ENCODE measurements around the gene MICOS13.

The MICOS13 gene

GRCh38 chr19:5707576-5708575, 27.6 kb upstream of the MICOS13 start:
- Histone ChIP-seq H3K36me3 (ENCODE audit: control insufficient read depth in 2 of 2, insufficient read depth in 1 of 2, low read length in 2 of 2) (peaks cover 36 to 88% of the 10 kb centered on the region in 2 experiments; a peak in 2 of 3 replicates), H3K4me1 (ENCODE audit: control insufficient read depth, insufficient read depth, low read length) (no peaks in the 10 kb centered on the region), H3K27ac (ENCODE audit: extremely low read depth, low read depth, low read length) (no peak overlapping the region), H3K9me3 (ENCODE audit: control insufficient read depth, insufficient read depth, low read depth, low read length) (no peaks in the 10 kb centered on the region), H3K4me3 (ENCODE audit: low read depth, low read length) (no peak overlapping the region)
- no peak for TF ChIP-seq KLF16 (tag by site-specific recombination; IDR thresholded peaks at IDR 0.05)
- TF ChIP-seq ZNF830 (tag by site-specific recombination; IDR thresholded peaks at IDR 0.05; ENCODE audit: low read depth), result no peak
- TF ChIP-seq ZFHX2 (tag by site-specific recombination; conservative IDR thresholded peaks at IDR 0.05), result peak; percentile 57; the same call in 1 of the 2 replicates
- TF ChIP-seq, protein P1, sequence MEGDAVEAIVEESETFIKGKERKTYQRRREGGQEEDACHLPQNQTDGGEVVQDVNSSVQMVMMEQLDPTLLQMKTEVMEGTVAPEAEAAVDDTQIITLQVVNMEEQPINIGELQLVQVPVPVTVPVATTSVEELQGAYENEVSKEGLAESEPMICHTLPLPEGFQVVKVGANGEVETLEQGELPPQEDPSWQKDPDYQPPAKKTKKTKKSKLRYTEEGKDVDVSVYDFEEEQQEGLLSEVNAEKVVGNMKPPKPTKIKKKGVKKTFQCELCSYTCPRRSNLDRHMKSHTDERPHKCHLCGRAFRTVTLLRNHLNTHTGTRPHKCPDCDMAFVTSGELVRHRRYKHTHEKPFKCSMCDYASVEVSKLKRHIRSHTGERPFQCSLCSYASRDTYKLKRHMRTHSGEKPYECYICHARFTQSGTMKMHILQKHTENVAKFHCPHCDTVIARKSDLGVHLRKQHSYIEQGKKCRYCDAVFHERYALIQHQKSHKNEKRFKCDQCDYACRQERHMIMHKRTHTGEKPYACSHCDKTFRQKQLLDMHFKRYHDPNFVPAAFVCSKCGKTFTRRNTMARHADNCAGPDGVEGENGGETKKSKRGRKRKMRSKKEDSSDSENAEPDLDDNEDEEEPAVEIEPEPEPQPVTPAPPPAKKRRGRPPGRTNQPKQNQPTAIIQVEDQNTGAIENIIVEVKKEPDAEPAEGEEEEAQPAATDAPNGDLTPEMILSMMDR (tag by site-specific recombination; IDR thresholded peaks at IDR 0.05), result no peak
- no peak for TF ChIP-seq SALL2 (tag by site-specific recombination; IDR thresholded peaks at IDR 0.05; ENCODE audit: borderline replicate concordance)
- TF ChIP-seq EGR2 (tag by site-specific recombination; IDR thresholded peaks at IDR 0.05; ENCODE audit: low read depth), result peak; percentile 60
- no peak for TF ChIP-seq ZNF48 (tag by site-specific recombination; IDR thresholded peaks at IDR 0.05)
- TF ChIP-seq ZNF16 (tag by site-specific recombination; IDR thresholded peaks at IDR 0.05; ENCODE audit: low read depth), result no peak
- TF ChIP-seq ZNF654 (tag by site-specific recombination; IDR thresholded peaks at IDR 0.05; ENCODE audit: low read depth), result no peak
- no peak for TF ChIP-seq ZNF223 (tag by site-specific recombination; IDR thresholded peaks at IDR 0.05)
- TF ChIP-seq, protein P2, sequence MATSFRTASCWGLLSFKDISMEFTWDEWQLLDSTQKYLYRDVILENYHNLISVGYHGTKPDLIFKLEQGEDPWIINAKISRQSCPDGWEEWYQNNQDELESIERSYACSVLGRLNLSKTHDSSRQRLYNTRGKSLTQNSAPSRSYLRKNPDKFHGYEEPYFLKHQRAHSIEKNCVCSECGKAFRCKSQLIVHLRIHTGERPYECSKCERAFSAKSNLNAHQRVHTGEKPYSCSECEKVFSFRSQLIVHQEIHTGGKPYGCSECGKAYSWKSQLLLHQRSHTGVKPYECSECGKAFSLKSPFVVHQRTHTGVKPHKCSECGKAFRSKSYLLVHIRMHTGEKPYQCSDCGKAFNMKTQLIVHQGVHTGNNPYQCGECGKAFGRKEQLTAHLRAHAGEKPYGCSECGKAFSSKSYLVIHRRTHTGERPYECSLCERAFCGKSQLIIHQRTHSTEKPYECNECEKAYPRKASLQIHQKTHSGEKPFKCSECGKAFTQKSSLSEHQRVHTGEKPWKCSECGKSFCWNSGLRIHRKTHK (tag by site-specific recombination; IDR thresholded peaks at IDR 0.05), result no peak
- no peak for TF ChIP-seq ZNF510 (tag by site-specific recombination; IDR thresholded peaks at IDR 0.05; ENCODE audit: insufficient replicate concordance)
- no peak for TF ChIP-seq ZNF121 (tag by site-specific recombination; IDR thresholded peaks at IDR 0.05)
- TF ChIP-seq GFI1B (tag by site-specific recombination; IDR thresholded peaks at IDR 0.05), result no peak
- 0 out of 2 replicates have a peak, but pooled peaks have one; percentile 9 for TF ChIP-seq ZIC2 (tag by site-specific recombination; IDR thresholded peaks at IDR 0.05)
- POLR2A ChIA-PET, result interaction anchor here (0.6 to 3.1 kb wide), 6 partner anchors 10 to 1899 kb away, joined by 3 to 10 read pairs (median 6); partner anchors contain the start of genes CATSPERD, LONP1 and RPL36
- CTCF ChIA-PET, result interaction anchor here (0.6 kb wide), 1 partner anchor 18 kb away, joined by 4 read pairs; the partner anchor contains the start of gene RPL36

GRCh38 chr19:5706876-5707573, 26.7 kb upstream of the MICOS13 start:
- Histone ChIP-seq H3K4me1 (ENCODE audit: control insufficient read depth, insufficient read depth, low read length) (no peaks in the 10 kb centered on the region), H3K4me3 (ENCODE audit: low read depth, low read length) (no peak overlapping the region), H3K36me3 (ENCODE audit: control insufficient read depth in 2 of 2, insufficient read depth in 1 of 2, low read length in 2 of 2) (peaks cover 29 to 79% of the 10 kb centered on the region in 2 experiments; a peak in 2 of 3 replicates), H3K27ac (ENCODE audit: extremely low read depth, low read depth, low read length) (no peak overlapping the region), H3K9me3 (ENCODE audit: control insufficient read depth, insufficient read depth, low read depth, low read length) (no peaks in the 10 kb centered on the region)
- ChIA-PET POLR2A (interaction anchor here (0.5 to 3.1 kb wide), 4 partner anchors 11 to 45 kb away, joined by 3 to 10 read pairs (median 8); partner anchors contain the start of genes CATSPERD, LONP1 and RPL36), CTCF (interaction anchor here (1.8 kb wide), 1 partner anchor 11 kb away, joined by 6 read pairs; no protein-coding TSS in a partner anchor)
- TF ChIP-seq SCRT2 (tag by site-specific recombination; IDR thresholded peaks at IDR 0.05) (no peak), ZNF362 (tag by site-specific recombination; IDR thresholded peaks at IDR 0.05) (no peak), WT1 (tag by site-specific recombination; IDR thresholded peaks at IDR 0.05) (no peak), ZNF155 (tag by site-specific recombination; IDR thresholded peaks at IDR 0.05) (no peak), ZNF10 (tag by site-specific recombination; IDR thresholded peaks at IDR 0.05) (no peak), GFI1B (tag by site-specific recombination; IDR thresholded peaks at IDR 0.05) (no peak), ZNF791 (tag by site-specific recombination; IDR thresholded peaks at IDR 0.05) (no peak), ZNF280D (tag by site-specific recombination; IDR thresholded peaks at IDR 0.05) (no peak), MEIS1 (CRISPR knock-in tag; IDR thresholded peaks at IDR 0.05; ENCODE audit: borderline replicate concordance) (no peak)
- TF ChIP-seq, protein P2 (tag by site-specific recombination; IDR thresholded peaks at IDR 0.05), result no peak

All from HEK293 (cell line).